CD14-positive monocyte (primary cell): ENCODE results near the gene NAA40. TPM values are rescaled to one million over a fixed set of nuclear protein-coding genes. Genes with fewer than 3 reads are reported as not detected.

Source experiments
- DNase-seq, 3 donors: peaks; one replicate each; pipeline ENCODE4 v3.0.0-alpha.2; 2011 to 2022
- H2AFZ ChIP-seq: 2 replicates; pipeline ENCODE4 v1.6.0; 2012; ENCODE audit warnings: mild to moderate bottlenecking, low read depth, low read length, inconsistent platforms; ENCODE audit not compliant: insufficient read depth, poor library complexity, severe bottlenecking
- H3K27ac ChIP-seq, 2 donors: 1 replicate in 1 of 2; 2 replicates in 1 of 2; pipeline ENCODE4 v1.5.1; 2012 to 2013; ENCODE audit warnings: low read length in 2 of 2, control low read depth in 1 of 2, inconsistent platforms in 1 of 2, low read depth in 1 of 2, mild to moderate bottlenecking in 1 of 2
- H3K27me3 ChIP-seq, 2 donors: one replicate each; pipeline versions ENCODE4 v1.6.0 to v1.6.1; 2011 to 2013; ENCODE audit warnings: low read length in 2 of 2; ENCODE audit not compliant: control insufficient read depth in 2 of 2, insufficient read depth in 2 of 2
- H3K36me3 ChIP-seq, 2 donors: replicated peaks in 1 of 2; 1 replicate in 1 of 2; 2 replicates in 1 of 2; pipeline versions ENCODE4 v1.5.1 to v1.6.1; 2012 to 2013; ENCODE audit warnings: low read length in 2 of 2, control low read depth in 1 of 2, inconsistent platforms in 1 of 2, mild to moderate bottlenecking in 1 of 2; ENCODE audit not compliant: insufficient read depth in 2 of 2, control insufficient read depth in 1 of 2
- H3K4me1 ChIP-seq, 2 donors: 1 replicate in 1 of 2; 2 replicates in 1 of 2; pipeline versions ENCODE4 v1.5.1 to v1.6.1; 2012 to 2013; ENCODE audit warnings: low read length in 2 of 2, control low read depth in 1 of 2, inconsistent platforms in 1 of 2, mild to moderate bottlenecking in 1 of 2, moderate library complexity in 1 of 2; ENCODE audit not compliant: insufficient read depth in 2 of 2, control insufficient read depth in 1 of 2
- H3K4me2 ChIP-seq: replicated peaks from 2 replicates; pipeline ENCODE3; 2012; ENCODE audit warnings: low read length, moderate library complexity, mild to moderate bottlenecking; ENCODE audit not compliant: poor library complexity, severe bottlenecking; ENCODE audit errors: extremely low read depth
- H3K4me3 ChIP-seq, 3 experiments: fragments of 200-600 bp in 1 of 3; sonication (generic) in 1 of 3; replicated peaks in 1 of 3; 1 replicate in 2 of 3; 2 replicates in 1 of 3; pipeline ENCODE4 v1.5.1; 2011 to 2013; ENCODE audit warnings: low read length in 3 of 3, mild to moderate bottlenecking in 3 of 3, control low read depth in 2 of 3, low read depth in 2 of 3, inconsistent platforms in 1 of 3, moderate library complexity in 1 of 3
- H3K79me2 ChIP-seq: 2 replicates; pipeline ENCODE4 v1.6.0; 2012; ENCODE audit warnings: mild to moderate bottlenecking, control low read depth, inconsistent platforms, low read length, moderate library complexity; ENCODE audit not compliant: insufficient read depth
- H3K9ac ChIP-seq: 2 replicates; pipeline ENCODE4 v1.6.0; 2017; ENCODE audit warnings: low read length, mild to moderate bottlenecking; ENCODE audit not compliant: insufficient read depth, poor library complexity, severe bottlenecking
- H3K9me3 ChIP-seq, 2 donors: replicated peaks in 1 of 2; 1 replicate in 1 of 2; 2 replicates in 1 of 2; pipeline versions ENCODE4 v1.5.1 to v1.6.1; 2012 to 2013; ENCODE audit warnings: low read length in 2 of 2, control low read depth in 1 of 2; ENCODE audit not compliant: control insufficient read depth in 1 of 2, insufficient read depth in 1 of 2
- H4K20me1 ChIP-seq: 2 replicates; pipeline ENCODE4 v1.6.0; 2012; ENCODE audit warnings: mild to moderate bottlenecking, low read length, control low read depth, moderate library complexity; ENCODE audit not compliant: insufficient read depth
- H3K27ac Mint-ChIP-seq, 7 donors: one replicate each; pipeline ENCODE4 v1.8.0; 2020; ENCODE audit warnings: mild to moderate bottlenecking in 7 of 7, mixed read lengths in 7 of 7, moderate library complexity in 6 of 7, inconsistent platforms in 2 of 7
- H3K27me3 Mint-ChIP-seq, 3 donors: one replicate each; pipeline ENCODE4 v1.8.0; 2021 to 2022; ENCODE audit warnings: low read depth in 3 of 3, mild to moderate bottlenecking in 3 of 3, mixed read lengths in 3 of 3, moderate library complexity in 3 of 3, inconsistent platforms in 1 of 3
- H3K36me3 Mint-ChIP-seq, 2 donors: one replicate each; pipeline ENCODE4 v1.8.0; 2020; ENCODE audit warnings: mixed read lengths in 2 of 2, inconsistent platforms in 1 of 2, mild to moderate bottlenecking in 1 of 2
- H3K4me1 Mint-ChIP-seq: one replicate; pipeline ENCODE4 v1.8.0; 2020; ENCODE audit warnings: mild to moderate bottlenecking, mixed read lengths
- H3K4me3 Mint-ChIP-seq, 2 donors: one replicate each; pipeline ENCODE4 v1.8.0; 2020; ENCODE audit warnings: mild to moderate bottlenecking in 2 of 2, mixed read lengths in 2 of 2, moderate library complexity in 1 of 2
- H3K9me3 Mint-ChIP-seq, 7 donors: one replicate each; pipeline ENCODE4 v1.8.0; 2020 to 2022; ENCODE audit warnings: mixed read lengths in 7 of 7, mild to moderate bottlenecking in 6 of 7, moderate library complexity in 6 of 7, inconsistent platforms in 2 of 7
- WGBS: methylation state at CpG from one replicate; pipeline ENCODE4 v1.1.5; 2013; ENCODE audit warnings: missing lambda C conversion rate; ENCODE audit not compliant: insufficient coverage; 5-methylcytosine and 5-hydroxymethylcytosine counted together
- intact Hi-C, 2 donors: fragments of 100-400 bp; cut with micrococcal nuclease; formaldehyde crosslinking; loops; one replicate each; pipeline versions ENCODE4 v1.15.0 to v1.15.1; 2023
- polyA plus RNA-seq, 3 donors: library from polyadenylated mRNA; depleted of rRNA in 1 of 3; unstranded in 2 of 3; stranded (reverse) in 1 of 3; fragments of 300-500 nt in 2 of 3; fragments of >200 nt in 1 of 3; fragmentation: Illumina TruSeq in 2 of 3; gene quantifications; 1 replicate in 2 of 3; 2 replicates in 1 of 3; pipeline ENCODE4 v1.2.3, GENCODE V29; 2012 to 2021
- TF ChIP-seq, protein P1 (sequence below): fragments of 200-600 bp; IDR thresholded peaks from one replicate; pipeline ENCODE4 v1.8.0; 2022; ENCODE audit warnings: antibody characterized with exemption, mild to moderate bottlenecking

Gene NAA40
- polyA plus RNA-seq, 3 donors = 1.5 to 14.5 (median 1.6) TPM

DNA sequence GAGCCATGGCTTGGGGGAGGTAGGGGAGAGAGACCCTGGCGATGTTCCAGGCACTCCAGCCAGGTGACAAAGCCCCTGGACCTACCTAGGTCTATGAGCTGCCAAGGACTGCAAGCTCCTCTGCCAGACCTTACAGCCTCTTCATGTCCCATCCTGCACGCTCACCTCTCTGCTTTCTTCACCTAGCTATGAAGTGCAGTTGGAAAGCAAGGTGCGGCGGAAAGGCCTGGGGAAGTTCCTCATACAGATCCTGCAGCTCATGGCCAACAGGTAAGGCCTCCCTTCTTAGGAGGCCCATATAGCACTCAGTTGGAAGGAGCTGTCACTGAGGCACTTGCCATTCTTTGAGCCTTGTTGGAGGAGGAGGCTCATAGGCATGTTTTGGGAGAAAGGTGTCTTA is 13.8 kb downstream of the NAA40 start:
- Histone ChIP-seq H3K4me2 (no peak overlapping the region), H3K9me3 (no peaks in the 10 kb centered on the region), H2AFZ (no peak overlapping the region), H3K27me3 (no peaks in the 10 kb centered on the region), H4K20me1 (no peaks in the 10 kb centered on the region), H3K36me3 (peaks cover 29 to 51% of the 10 kb centered on the region in 2 donors), H3K4me1 (no peaks in the 10 kb centered on the region), H3K27ac (no peak overlapping the region), H3K9ac (no peak overlapping the region), H3K79me2 (no peaks in the 10 kb centered on the region), H3K4me3 (no peak overlapping the region)
- DNase-seq = no peak
- intact Hi-C loops = no loop called here
- peaks cover 51 to 54% of the 10 kb centered on the region in 2 donors for H3K36me3 Mint-ChIP-seq
- H3K4me3 Mint-ChIP-seq = no peak overlapping the region
- peaks cover 0 to 3% (median 0%) of the 10 kb centered on the region in 3 donors for H3K27me3 Mint-ChIP-seq
- 100% methylated on average over 2 of the region's 4 CpGs for WGBS
- peaks cover 4% of the 10 kb centered on the region for H3K4me1 Mint-ChIP-seq
- TF ChIP-seq, protein P1, sequence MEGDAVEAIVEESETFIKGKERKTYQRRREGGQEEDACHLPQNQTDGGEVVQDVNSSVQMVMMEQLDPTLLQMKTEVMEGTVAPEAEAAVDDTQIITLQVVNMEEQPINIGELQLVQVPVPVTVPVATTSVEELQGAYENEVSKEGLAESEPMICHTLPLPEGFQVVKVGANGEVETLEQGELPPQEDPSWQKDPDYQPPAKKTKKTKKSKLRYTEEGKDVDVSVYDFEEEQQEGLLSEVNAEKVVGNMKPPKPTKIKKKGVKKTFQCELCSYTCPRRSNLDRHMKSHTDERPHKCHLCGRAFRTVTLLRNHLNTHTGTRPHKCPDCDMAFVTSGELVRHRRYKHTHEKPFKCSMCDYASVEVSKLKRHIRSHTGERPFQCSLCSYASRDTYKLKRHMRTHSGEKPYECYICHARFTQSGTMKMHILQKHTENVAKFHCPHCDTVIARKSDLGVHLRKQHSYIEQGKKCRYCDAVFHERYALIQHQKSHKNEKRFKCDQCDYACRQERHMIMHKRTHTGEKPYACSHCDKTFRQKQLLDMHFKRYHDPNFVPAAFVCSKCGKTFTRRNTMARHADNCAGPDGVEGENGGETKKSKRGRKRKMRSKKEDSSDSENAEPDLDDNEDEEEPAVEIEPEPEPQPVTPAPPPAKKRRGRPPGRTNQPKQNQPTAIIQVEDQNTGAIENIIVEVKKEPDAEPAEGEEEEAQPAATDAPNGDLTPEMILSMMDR = no peak
- no peak overlapping the region for H3K27ac Mint-ChIP-seq
- H3K9me3 Mint-ChIP-seq = no peaks in the 10 kb centered on the region

DNA sequence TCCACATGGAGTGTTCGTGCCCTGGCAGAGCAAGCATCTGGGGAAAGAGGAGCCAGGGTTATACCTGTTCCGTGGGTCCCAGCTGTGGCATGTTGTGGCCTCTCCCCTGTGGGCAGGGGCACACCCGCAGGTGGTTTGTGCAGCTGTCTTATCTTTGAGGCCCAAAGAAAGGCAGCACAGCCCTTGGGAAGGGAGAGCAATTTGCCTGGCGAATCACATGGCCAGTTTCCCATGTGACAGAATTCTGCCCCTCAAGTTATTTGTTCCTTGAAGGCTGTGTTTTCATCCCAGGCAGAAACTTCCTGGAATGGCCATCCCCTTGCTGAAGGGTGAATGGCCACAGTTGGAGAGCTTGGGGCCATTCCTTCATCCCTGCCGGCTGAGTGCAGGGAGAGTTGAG is 19.2 kb downstream of the NAA40 start:
- Histone ChIP-seq H3K9ac (no peak overlapping the region), H3K36me3 (peaks cover 25 to 36% of the 10 kb centered on the region in 2 donors), H3K4me1 (no peaks in the 10 kb centered on the region), H3K79me2 (no peaks in the 10 kb centered on the region), H3K4me2 (no peak overlapping the region), H3K27me3 (no peaks in the 10 kb centered on the region), H4K20me1 (no peaks in the 10 kb centered on the region), H3K4me3 (no peak overlapping the region), H2AFZ (no peak overlapping the region), H3K9me3 (no peaks in the 10 kb centered on the region), H3K27ac (no peak overlapping the region)
- 94% methylated on average over 3 of the region's 5 CpGs for WGBS
- H3K4me3 Mint-ChIP-seq = no peak overlapping the region
- H3K27me3 Mint-ChIP-seq = peaks cover 2 to 5% (median 4%) of the 10 kb centered on the region in 3 donors
- H3K36me3 Mint-ChIP-seq = peaks cover 31 to 34% of the 10 kb centered on the region in 2 donors
- no peak for DNase-seq
- no peaks in the 10 kb centered on the region for H3K9me3 Mint-ChIP-seq
- no peak overlapping the region for H3K27ac Mint-ChIP-seq
- TF ChIP-seq, protein P1 = no peak
- H3K4me1 Mint-ChIP-seq = peaks cover 8% of the 10 kb centered on the region
- intact Hi-C loops = no loop called here
